Cardiac septum (tissue), 1 donor: ENCODE data around the gene RPUSD2. TPM values are rescaled to one million over a fixed set of nuclear protein-coding genes. Genes with fewer than 3 reads are reported as not detected.
"Not testable (repeated sequence)": the region's sequence is repeated elsewhere in the genome, so short reads cannot be mapped to it uniquely, and the experiment has no call there.

Experiments
- DNase-seq: peaks from one replicate; pipeline ENCODE4 v3.0.0-alpha.2; 2020; ENCODE audit warnings: low spot score
- intact Hi-C: fragments of 100-400 bp; cut with DNase I; formaldehyde crosslinking; loops from one replicate; pipeline ENCODE4 v1.14.0; 2022
- total RNA-seq: library from RNA; stranded (reverse); fragmentation: NEBNext Ultra II Directional; extraction: Animal tissue kit (Norgen Biotek cat#: 25700); gene quantifications from one replicate; pipeline ENCODE4 v1.2.1, GENCODE V29; 2021
- donor health status: DM: no; HTN: no; CAD: no.

Gene RPUSD2
- total RNA-seq, 1 donor from 2014 or later: 8.7 TPM

DNA sequence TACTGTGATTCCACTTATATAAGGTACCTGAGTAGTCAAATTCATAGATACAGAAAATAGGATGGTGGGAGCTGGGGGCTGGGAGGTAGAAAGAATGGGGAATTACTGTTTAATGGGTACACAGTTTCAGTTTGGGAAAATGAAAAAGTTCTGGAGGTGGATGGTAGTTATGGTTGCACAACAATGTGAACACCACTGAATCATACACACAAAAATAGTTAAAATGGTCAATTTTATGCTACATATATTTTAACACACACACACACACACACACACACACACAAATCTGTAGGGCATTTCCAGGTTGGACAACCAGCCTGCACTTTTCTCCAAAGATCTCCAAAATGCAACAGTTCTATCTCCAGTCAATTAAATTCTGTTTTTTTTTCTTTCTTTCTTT lies 5.7 kb upstream of the RPUSD2 start:
- no peak for DNase-seq
- intact Hi-C loops: no loop called here

DNA sequence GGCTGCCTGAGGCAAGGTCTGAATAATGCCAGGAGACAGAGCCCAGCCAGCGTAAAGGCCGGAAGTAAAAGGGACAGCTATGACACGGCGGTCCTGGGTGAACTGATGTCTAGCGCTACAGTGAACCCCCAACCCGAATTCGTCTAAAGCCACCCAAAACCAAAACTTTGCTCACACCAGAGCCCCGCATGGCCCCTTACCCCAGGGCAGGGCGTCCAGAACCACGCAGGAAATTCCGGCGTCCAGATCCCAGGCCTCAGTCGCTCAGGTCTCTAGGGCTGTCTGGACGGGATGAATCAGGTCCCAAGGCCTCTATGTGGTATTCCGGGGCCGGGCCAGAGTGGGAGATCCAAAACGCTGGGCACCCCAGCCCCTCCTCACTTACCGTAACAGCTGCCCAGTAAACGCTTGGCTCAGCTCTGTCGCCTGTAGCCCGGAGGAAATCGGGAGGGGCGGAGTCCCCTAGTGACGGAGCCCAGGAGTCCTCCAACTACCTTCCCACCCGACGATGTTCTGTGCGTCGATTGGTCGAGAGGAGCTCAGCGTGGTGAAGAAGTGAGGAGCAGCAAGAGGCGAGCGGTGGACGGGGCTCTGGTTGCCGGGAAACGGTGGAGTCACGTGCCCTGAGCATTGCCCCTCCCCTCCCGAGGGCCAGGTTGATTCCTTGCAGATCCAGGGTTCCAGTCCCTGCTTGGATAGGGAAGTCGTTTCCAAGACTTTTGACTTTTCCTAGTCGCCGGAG lies 4.3 kb upstream of the RPUSD2 start, which contains the start of gene CCDC32:
Gene CCDC32, minus strand, starts transcription at position 452 of the 742 bp plus-strand sequence. CDS start 2,027 bp downstream, outside the sequence.
- intact Hi-C loops: no loop called here
- DNase-seq: peak; percentile 99

DNA sequence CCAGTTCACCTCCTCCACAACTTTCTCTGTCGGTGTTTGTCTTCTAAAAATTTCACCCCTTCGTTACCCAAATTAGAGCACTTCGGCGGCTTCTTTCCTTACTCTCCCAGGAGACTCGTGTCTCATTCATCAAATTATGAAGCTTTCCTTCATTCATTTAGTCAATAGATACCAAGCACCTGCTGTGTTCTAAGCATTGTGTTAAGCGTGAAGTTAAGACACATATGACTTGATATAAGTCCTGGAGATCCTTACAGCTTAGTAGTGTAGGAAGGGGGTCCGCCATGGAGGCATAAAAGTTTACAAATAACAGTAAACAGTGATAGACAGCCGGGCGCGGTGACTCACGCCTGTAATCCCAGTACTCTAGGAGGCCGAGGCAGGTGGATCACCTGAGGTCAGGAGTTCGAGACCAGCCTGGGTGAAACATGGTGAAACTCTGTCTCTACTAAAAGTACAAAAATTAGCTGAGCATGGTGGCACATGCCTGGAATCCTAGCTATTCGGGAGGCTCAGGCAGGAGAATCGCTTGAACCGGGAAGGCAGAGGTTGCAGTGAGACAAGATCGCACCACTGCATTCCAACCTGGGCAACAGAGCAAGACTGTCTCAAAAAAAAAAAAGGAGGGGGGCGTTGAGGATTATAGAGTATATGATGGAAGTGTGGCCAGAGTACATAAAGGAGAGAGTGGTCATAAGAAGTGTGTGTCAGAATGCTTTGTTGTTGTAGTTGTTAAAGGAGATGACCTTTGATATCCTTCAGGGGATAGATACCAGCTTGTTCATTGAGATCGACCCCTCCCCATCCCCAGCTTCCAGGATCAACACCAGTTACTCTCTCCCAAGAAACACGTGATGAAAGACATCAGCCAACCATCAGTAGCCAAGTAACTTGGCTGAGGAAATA lies 3.5 kb upstream of the RPUSD2 start:
- intact Hi-C loops: no loop called here
- DNase-seq: no peak

DNA sequence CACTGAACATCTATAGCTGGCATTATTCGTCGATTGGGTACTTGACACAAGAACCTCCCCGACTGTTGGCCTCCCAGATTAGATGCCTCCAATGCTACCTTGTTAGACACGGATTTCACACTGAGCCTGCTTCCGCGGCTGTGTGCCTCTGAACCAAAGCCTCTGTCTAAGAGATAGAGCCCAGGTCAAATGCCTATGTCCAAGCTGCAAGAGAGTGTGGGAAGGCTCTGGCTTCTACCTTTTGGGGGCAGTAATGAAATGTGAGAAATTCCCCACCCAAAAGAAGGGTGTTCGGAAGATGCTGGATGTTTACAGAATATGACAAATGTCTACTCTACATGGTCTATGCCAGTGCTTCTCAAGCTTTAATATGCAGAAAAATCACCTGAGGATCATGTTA lies 2.0 kb upstream of the RPUSD2 start:
- intact Hi-C loops: no loop called here
- DNase-seq: no peak

DNA sequence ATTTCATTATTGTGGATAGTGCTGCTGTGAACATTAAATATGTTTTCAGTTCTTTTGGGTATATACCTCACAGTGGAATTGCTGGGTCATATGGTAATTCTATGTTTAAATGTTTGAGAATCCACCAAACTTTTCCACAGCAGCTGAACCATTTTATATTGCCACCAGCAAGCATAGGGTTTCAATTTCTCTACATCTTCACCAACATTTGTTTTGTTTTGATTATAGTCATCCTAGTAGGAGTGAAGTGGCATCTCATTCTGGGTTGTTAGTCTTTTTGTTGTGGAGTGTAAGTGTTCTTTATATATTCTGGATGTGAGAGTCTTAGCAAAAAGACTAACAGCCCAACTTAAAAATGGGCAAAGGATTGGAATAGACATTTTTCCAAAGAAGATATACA lies 6.0 kb downstream of the RPUSD2 start:
- intact Hi-C loops: no loop called here
- no peak for DNase-seq

DNA sequence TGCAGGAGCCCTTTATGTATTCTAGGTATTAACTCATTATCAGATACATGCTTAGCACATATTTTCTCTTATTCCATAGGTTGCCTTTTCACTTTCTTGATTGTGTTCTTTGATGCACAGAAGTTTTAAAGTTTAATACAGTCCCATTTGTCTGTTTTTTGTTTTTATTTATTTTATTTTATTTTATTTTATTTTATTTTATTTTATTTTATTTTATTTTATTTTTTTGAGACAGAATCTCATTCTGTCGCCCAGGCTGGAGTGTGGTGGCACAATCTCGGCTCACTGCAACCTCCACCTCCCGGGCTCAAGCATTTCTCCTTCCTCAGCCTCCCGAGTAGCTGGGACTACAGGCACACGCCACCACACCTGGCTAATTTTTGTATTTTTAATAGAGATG lies 7.8 kb downstream of the RPUSD2 start:
- DNase-seq, intact Hi-C loops: not testable (repeated sequence)

DNA sequence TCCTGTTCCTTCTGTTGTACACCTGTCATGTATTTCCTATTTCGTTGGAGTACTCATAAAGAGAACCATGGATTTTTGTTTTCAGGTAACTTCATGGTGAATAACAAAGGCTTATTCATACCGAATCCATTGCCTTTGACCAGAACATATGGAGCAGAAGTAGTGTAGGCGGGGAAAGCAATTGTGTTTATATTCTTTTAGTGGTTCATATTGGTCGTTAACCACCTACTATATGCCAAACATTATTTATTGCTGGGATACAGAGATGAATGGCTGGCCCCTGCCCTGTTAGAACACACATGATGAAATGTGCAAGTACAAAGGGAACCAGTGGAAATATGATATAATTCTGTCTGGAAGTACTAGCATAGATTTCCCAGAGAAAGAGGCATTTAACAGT lies 9.8 kb downstream of the RPUSD2 start:
- no peak for DNase-seq
- intact Hi-C loops: no loop called here

DNA sequence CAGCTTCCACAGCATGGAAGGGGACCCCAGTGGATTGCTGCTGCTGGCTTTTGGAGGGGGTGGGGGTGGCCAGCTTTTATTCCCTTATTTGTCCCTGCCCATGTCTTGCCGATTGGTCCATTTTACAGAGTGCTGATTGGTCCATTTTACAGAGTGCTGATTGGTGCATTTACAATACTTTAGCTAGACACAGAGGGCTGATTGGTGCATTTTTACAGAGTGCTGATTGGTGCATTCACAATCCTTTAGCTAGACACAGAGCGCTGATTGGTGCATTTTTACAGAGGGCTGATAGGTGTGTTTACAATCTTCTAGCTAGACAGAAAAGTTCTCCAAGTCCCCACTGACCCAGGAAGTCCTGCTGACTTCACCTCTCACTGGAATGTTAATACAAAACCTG lies 12.7 kb downstream of the RPUSD2 start:
- intact Hi-C loops, DNase-seq: not testable (repeated sequence)

DNA sequence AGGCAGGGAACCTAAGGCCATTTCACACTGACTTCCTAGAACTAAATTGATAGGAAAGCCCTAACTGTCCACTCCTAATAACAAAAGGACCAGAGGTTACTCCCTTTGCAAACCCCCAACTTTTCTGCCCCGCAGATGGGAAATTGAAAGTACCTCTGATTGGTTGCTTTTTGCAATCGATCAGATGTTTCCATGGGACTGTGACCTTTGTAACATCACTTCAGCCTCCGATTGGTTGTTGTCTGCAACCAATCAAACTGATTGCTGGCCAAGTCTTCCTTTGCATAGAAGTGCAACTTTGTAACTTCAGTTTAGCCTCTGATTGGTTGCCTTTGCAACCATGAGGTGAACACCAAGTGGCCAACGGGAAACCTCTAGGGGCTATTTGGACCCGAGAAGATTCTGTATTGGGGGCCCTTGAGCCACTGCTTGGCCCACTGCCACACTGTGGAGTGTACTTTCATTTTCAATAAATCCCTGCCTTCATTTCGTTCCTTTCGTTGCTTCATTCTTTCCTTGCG lies 13.7 kb downstream of the RPUSD2 start:
- no peak for DNase-seq
- intact Hi-C loops: no loop called here

DNA sequence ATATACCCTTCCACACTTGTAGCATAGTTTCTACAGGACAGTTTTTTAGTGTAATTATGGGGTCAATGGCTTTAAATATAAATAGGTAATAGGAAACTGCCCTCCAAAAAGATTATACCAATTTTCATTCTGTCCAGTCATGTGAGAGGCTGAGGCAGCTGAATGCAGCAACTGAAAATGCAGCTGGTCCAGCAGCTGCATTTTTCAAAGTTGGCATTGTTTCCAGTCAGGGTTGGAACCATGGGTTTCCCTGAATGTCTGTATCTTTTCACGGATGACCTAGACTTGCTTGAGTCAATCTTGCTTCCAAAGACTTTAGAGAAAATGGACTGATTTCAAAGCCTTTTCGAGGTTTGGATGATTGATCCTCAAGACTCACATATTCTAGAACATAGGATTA lies 15.1 kb downstream of the RPUSD2 start:
- intact Hi-C loops: no loop called here
- DNase-seq: no peak

DNA sequence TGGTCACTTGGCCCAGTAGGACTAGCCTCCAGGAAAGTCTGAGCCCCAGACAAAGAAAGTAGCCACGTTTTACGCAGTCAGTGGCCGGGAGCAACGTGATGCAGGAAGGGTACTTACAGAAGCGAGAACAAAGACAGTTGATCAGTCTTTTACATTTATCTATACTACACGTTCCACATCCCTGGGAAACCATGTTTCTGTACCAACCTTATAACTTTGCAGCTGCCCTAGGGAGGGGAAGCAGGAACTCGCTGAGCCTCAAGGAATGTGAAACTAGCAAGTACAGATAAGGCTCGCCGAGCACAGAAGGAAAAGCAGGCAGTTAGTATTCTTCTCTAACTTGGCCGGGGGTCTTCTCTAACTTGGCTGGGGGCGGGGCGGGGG lies 21.6 kb downstream of the RPUSD2 start:
- no peak for DNase-seq
- intact Hi-C loops: loop anchor here (5.0 to 10.0 kb wide), 4 partner anchors 73 to 302 kb away; partner anchors contain the start of genes RMDN3 and VPS18

DNA sequence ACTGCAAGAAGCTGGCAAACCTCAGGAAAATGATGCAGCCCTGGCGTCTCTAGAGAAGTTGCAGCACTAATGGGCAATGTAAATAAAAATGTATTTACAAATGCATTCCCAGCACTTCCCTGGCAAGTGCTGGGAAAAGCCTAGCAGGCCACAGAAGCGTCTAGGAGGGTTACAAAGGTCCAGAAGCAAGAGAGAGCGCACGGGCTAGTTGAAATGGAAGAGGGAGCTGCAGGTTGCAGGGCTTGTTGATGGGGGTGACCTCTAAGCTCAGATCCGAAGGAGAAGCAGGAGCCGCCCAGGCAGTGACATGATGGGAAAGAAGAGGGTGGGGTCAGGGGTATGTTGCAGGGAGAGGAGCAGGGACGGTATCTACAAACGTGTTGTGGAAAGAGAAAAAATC lies 22.3 kb downstream of the RPUSD2 start:
- intact Hi-C loops: loop anchor here (5.0 to 10.0 kb wide), 4 partner anchors 74 to 301 kb away; partner anchors contain the start of genes RMDN3 and VPS18

DNA sequence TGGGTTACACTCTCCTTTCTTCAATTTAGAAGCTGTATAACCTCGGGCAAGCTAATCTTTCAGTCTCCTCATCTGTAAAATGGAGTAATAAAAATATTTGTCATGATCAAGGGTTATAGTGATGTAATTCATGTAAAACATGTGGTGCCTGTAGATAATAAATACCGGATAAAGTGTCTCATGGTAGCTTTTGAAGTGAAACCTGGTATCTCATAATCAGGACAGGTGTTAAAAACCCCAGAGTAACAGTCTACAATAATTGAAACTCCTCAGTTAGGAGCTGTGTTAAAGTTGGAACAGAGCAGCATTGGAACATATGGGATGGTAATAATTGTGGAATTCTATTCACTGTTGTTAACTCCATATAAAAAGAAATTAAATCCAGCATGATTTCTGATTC lies 24.1 kb downstream of the RPUSD2 start:
- intact Hi-C loops: loop anchor here (5.0 to 10.0 kb wide), 4 partner anchors 76 to 299 kb away; partner anchors contain the start of genes RMDN3 and VPS18
- DNase-seq: no peak

More for the DNA sequence above, 22.3 kb downstream of the RPUSD2 start:
- DNase-seq: no peak

DNA sequence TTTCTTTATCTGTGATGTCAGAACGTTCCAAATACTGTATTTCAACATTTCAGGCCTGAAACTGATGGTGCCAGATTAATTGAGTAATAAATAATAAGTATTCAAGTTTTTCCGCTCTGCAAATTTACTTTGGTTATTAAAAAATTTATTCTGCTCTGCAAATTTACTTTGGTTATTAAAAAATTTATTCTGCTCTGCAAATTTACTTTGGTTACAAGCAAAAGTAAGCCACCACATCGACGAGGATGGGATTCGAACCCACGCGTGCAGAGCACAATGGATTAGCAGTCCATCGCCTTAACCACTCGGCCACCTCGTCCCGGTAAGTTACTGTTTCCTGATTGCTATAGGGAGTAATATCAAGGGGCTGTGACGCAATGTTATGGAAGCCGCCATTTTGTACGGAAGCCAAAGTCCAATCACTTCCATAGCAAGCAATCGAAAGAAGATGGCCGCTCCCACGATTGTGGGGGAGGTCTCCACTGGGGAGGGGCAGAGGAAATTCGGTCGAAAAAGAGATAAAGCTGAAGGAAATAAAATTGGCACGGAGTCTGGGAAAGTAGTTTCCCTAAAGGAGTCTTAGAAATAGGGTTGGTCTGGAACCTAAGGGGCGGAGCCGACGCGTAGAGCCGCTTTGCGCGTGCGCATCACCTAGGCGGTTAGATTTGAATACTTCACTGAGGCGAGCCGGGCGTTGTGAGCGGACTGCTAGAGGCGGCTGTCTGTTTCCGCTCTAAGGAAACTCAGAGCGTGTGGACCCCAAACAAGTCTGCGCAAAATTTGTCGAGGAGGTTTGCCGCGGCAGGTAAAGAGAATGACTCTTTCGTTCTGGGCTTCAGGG lies 24.7 kb downstream of the RPUSD2 start, which contains the start of gene KNL1:
Gene KNL1, plus strand, starts transcription at position 662 of the 841 bp plus-strand sequence. CDS start 8,683 bp downstream, outside the sequence.
- intact Hi-C loops: loop anchor here (5.0 to 10.0 kb wide), 4 partner anchors 77 to 298 kb away; partner anchors contain the start of genes RMDN3 and VPS18
- DNase-seq: peak; percentile 96

DNA sequence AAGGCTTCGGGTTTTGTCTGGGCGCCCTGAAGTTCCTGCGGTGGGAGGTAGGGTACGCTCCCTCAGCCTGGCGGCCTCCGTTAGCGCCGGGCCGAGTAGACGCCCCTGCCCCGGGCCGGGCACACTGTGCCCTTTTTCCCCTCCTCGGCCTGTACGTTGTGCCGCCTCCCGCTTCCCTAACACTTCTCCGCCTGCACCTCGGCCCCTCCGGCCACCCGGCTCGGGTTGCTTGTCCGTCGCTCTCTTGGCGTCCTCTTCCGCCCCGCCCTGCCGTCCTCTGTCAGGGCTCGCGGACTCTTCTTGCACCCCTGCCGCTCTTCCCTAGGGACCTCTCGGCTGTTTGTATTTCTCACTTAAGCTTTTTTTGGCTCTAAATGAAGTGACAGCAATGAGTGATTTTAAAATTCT lies 25.3 kb downstream of the RPUSD2 start:
- no peak for DNase-seq
- intact Hi-C loops: loop anchor here (5.0 to 10.0 kb wide), 4 partner anchors 77 to 298 kb away; partner anchors contain the start of genes RMDN3 and VPS18

DNA sequence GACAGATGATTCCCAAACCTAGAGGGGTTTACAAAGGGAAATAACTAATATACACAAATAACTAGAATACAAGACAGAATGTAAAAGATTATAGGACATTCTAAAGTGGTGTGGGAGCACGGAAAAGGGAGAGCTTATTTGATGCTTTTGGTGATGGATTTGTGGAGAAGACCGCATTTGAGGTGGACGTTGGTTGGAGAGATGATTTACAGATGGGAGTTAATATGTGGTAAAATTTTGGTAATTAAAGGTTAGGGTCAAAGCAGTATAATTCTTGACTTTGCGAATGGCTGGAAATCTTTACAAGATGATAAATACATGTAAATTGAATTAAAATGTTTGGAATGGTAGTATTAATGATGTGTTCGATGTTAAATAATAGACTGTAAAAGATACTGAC lies 26.1 kb downstream of the RPUSD2 start:
- DNase-seq: no peak
- intact Hi-C loops: loop anchor here (10.0 kb wide), 1 partner anchor 160 kb away; the partner anchor contains the start of gene RMDN3

DNA sequence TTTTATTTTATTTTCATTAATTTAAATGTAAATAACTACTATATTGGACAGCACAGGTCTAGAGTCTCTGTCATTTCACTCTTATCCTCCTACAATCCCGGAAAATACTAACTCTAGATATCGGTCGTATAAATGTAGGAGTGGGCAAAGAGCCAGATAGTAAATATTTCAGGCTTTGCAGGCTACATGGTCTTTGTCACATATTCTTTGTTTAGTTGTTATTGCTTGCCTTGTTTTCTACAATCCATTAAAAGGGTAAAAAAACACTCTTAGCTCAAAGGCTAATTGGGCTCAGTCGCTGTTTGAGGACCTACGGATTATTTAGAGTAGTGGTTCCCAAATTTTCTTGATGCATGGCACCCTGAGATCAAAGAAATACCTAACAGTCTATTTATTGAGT lies 26.7 kb downstream of the RPUSD2 start:
- intact Hi-C loops: loop anchor here (10.0 kb wide), 1 partner anchor 159 kb away; the partner anchor contains the start of gene RMDN3
- DNase-seq: no peak

DNA sequence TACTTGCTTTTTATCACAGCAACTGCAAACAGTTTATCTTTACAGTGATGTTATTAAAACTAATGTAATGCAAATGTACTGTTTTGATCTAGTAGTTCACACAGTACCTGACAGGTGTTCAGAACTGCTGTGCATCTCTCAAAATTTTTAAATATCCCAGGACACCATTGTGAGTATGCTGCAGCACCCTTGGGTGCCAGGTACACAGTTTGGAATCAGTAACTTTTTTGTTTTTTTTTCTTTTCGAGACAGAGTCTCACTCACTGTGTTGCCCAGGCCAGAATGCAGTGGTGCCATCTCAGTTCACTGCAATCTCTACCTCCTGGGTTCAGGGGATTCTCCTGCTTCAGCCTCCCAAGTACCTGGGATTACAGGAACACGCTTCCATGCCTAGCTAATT lies 27.9 kb downstream of the RPUSD2 start:
- DNase-seq: no peak
- intact Hi-C loops: loop anchor here (10.0 kb wide), 1 partner anchor 158 kb away; the partner anchor contains the start of gene RMDN3

DNA sequence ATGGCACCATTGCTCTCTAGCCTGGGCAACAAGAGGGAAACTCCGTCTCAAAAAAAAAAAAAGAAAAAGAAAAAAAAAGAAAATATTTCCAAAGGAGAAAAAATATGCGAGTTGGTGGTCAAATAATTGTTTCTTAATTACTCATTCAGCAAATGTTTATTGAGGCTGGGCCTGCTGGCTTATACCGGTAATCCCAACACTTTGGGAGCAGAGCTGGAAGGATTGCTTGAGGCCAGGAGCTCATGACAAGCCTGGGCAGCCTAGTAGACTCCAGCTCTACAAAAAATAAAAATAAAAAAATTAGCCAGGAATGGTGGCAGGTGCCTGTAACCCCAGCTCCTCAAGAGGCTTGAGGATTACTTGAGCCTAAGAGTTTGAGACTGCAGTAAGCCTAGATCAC lies 29.0 kb downstream of the RPUSD2 start:
- DNase-seq: no peak
- intact Hi-C loops: loop anchor here (10.0 kb wide), 1 partner anchor 157 kb away; the partner anchor contains the start of gene RMDN3
